Right atrium auricular region (tissue), 2 donors: ENCODE data around the gene PGAP3. TPM values are rescaled to one million over a fixed set of nuclear protein-coding genes. Genes with fewer than 3 reads are reported as not detected.
A peak's percentile ranks its signal among the peaks of the same experiment; 100 is the strongest.
"Not testable (repeated sequence)": the region's sequence is repeated elsewhere in the genome, so short reads cannot be mapped to it uniquely, and the experiment has no call there.

Experiments used
- DNase-seq: peaks from one replicate; pipeline ENCODE4 v3.0.0-alpha.2; 2019; ENCODE audit warnings: low spot score
- H3K27ac ChIP-seq, 2 donors: fragments of 200-600 bp; sonication (generic); 1 replicate in 1 of 2; 2 replicates in 1 of 2; pipeline ENCODE4 v1.5.1; 2016 to 2019
- H3K27me3 ChIP-seq, 2 donors: fragments of 200-600 bp; sonication (generic); one replicate each; pipeline versions ENCODE4 v1.5.1 to v1.6.0; 2017 to 2019
- H3K36me3 ChIP-seq: fragments of 200-600 bp; sonication (generic); one replicate; pipeline ENCODE4 v1.5.1; 2016
- H3K4me1 ChIP-seq, 2 donors: fragments of 200-600 bp; sonication (generic); one replicate each; pipeline versions ENCODE4 v1.5.1 to v1.6.0; 2017 to 2019
- H3K4me3 ChIP-seq, 2 donors: fragments of 200-600 bp; sonication (generic); 1 replicate in 1 of 2; 2 replicates in 1 of 2; pipeline ENCODE4 v1.5.1; 2017 to 2019; ENCODE audit warnings: mild to moderate bottlenecking in 1 of 2, moderate library complexity in 1 of 2
- H3K9me3 ChIP-seq, 2 donors: fragments of 200-600 bp; sonication (generic); one replicate each; pipeline ENCODE4 v1.5.1; 2019
- CTCF ChIP-seq, 2 donors: fragments of 200-600 bp; sonication (generic); IDR thresholded peaks; one replicate each; pipeline ENCODE4 v1.5.1; 2019; ENCODE audit warnings: antibody characterized with exemption in 2 of 2
- total RNA-seq, 2 donors: library from RNA; depleted of rRNA; stranded (reverse); fragments of >200 nt; gene quantifications; one replicate each; pipeline ENCODE4 v1.1.0, GENCODE V29; 2016

Gene PGAP3
- total RNA-seq, 2 donors from 2014 or later, result 14.0 to 21.6 TPM

GRCh38 chr17:39730095-39730921 lies 42.5 kb upstream of the PGAP3 start, which contains the start of gene MIEN1:
Gene MIEN1 (minus strand): TSS chr17:39730532. CDS start chr17:39730495, 37 bp downstream.
- Histone ChIP-seq H3K36me3 (peaks cover 25% of the 10 kb centered on the region), H3K9me3 (no peaks in the 10 kb centered on the region), H3K27me3 (no peaks in the 10 kb centered on the region), H3K4me3 (peak within 1 kb of the TSS; percentile 76 to 79), H3K4me1 (peaks cover 0 to 10% of the 10 kb centered on the region in 2 donors), H3K27ac (peak within 1 kb of the TSS; percentile 89 to 93)
- peak; percentile 92 for DNase-seq
- peak; percentile 86 to 93 for TF ChIP-seq CTCF (IDR thresholded peaks at IDR 0.05)

GRCh38 chr17:39729280-39729851 lies 41.5 kb upstream of the PGAP3 start:
- DNase-seq, result no peak
- Histone ChIP-seq H3K4me1 (peaks cover 0 to 10% of the 10 kb centered on the region in 2 donors), H3K9me3 (no peaks in the 10 kb centered on the region), H3K36me3 (peaks cover 34% of the 10 kb centered on the region), H3K4me3 (peak overlapping the region; percentile 76 to 79), H3K27me3 (no peaks in the 10 kb centered on the region), H3K27ac (peak overlapping the region; percentile 89 to 93)
- TF ChIP-seq CTCF (IDR thresholded peaks at IDR 0.05), result no peak

- no peak for TF ChIP-seq CTCF (IDR thresholded peaks at IDR 0.05)
- Histone ChIP-seq H3K27ac (no peak overlapping the region), H3K4me1 (peaks cover 0 to 10% of the 10 kb centered on the region in 2 donors), H3K36me3 (peaks cover 36% of the 10 kb centered on the region), H3K9me3 (no peaks in the 10 kb centered on the region), H3K4me3 (no peak overlapping the region), H3K27me3 (no peaks in the 10 kb centered on the region)
- DNase-seq, result no peak
Observed at GRCh38 chr17:39727556-39727955, 39.7 kb upstream of the PGAP3 start.

- Histone ChIP-seq H3K9me3 (no peaks in the 10 kb centered on the region), H3K27me3 (no peaks in the 10 kb centered on the region), H3K4me3 (no peak overlapping the region), H3K27ac (no peak overlapping the region), H3K36me3 (peaks cover 36% of the 10 kb centered on the region), H3K4me1 (peaks cover 0 to 10% of the 10 kb centered on the region in 2 donors)
- no peak for DNase-seq
- no peak for TF ChIP-seq CTCF (IDR thresholded peaks at IDR 0.05)
Observed at GRCh38 chr17:39726617-39727016, 38.8 kb upstream of the PGAP3 start.

- not testable (repeated sequence) for DNase-seq, H3K9me3 ChIP-seq, H3K4me3 ChIP-seq, H3K27ac ChIP-seq, H3K27me3 ChIP-seq, H3K4me1 ChIP-seq
- H3K36me3 ChIP-seq, result peaks cover 36% of the 10 kb centered on the region
Observed at GRCh38 chr17:39725923-39726322, 38.1 kb upstream of the PGAP3 start.

GRCh38 chr17:39724731-39725130 lies 36.9 kb upstream of the PGAP3 start:
- no peak for DNase-seq
- no peaks in the 10 kb centered on the region for H3K9me3 ChIP-seq
- peaks cover 0 to 7% of the 10 kb centered on the region in 2 donors for H3K4me1 ChIP-seq
- peaks cover 38% of the 10 kb centered on the region for H3K36me3 ChIP-seq
- no peak overlapping the region for H3K4me3 ChIP-seq
- H3K27me3 ChIP-seq, result no peaks in the 10 kb centered on the region
- H3K27ac ChIP-seq, result no peak overlapping the region
- no peak for TF ChIP-seq CTCF (IDR thresholded peaks at IDR 0.05)
